Measurements from ENCODE around the gene KLK10.

Gene KLK10

GRCh38 chr19:51006406-51006805 is 13.1 kb downstream of the KLK10 start:
- no peak for TF ChIP-seq CTCF (IDR thresholded peaks at IDR 0.05)

- TF ChIP-seq CTCF (IDR thresholded peaks at IDR 0.05): no peak
Measured at GRCh38 chr19:51005248-51005647, 14.3 kb downstream of the KLK10 start.

- TF ChIP-seq CTCF (IDR thresholded peaks at IDR 0.05): no peak
Measured at GRCh38 chr19:51003316-51003715, 16.2 kb downstream of the KLK10 start.

- TF ChIP-seq CTCF (IDR thresholded peaks at IDR 0.05): no peak
Measured at GRCh38 chr19:51002542-51003311, 16.8 kb downstream of the KLK10 start.

GRCh38 chr19:51002089-51002532 is 17.4 kb downstream of the KLK10 start:
- TF ChIP-seq CTCF (IDR thresholded peaks at IDR 0.05): no peak

- no peak for TF ChIP-seq CTCF (IDR thresholded peaks at IDR 0.05)
Measured at GRCh38 chr19:51001515-51001914, 18.0 kb downstream of the KLK10 start, which contains the start of gene KLK8. TSS of gene KLK8 (minus strand) at chr19:51001604. CDS start at chr19:51001167, 437 bp downstream.

- TF ChIP-seq CTCF (IDR thresholded peaks at IDR 0.05): no peak
Measured at GRCh38 chr19:51000981-51001380, 18.5 kb downstream of the KLK10 start.
